ENCODE measurements around the gene BTBD2.

GRCh38 chr19:1953441-1954094, 61.9 kb downstream of the BTBD2 start:
- TF ChIP-seq TAF1 (IDR thresholded peaks at IDR 0.05; ENCODE audit: borderline replicate concordance, insufficient read depth, low read length) (no peak), POLR2AphosphoS5 (IDR thresholded peaks at IDR 0.05; ENCODE audit: low read depth, low read length) (no peak), SIN3A (IDR thresholded peaks at IDR 0.05; ENCODE audit: borderline replicate concordance, insufficient read depth, low read length) (no peak), REST (IDR thresholded peaks at IDR 0.05; ENCODE audit: insufficient read depth in 1 of 2, low read depth in 2 of 2, low read length in 2 of 2) (no peak)

All from PFSK-1 (cell line).